ACHN (cell line): ENCODE data around the gene PLCB1.

Experiments used
- DNase-seq: peaks from one replicate; pipeline ENCODE4 v3.0.0-alpha.2; 2015
- in situ Hi-C: cut with HindIII; loops from 2 replicates; pipeline ENCODE4 v1.10.0; 2017; ENCODE audit warnings: low sequenced_read_pairs, low pct_ligation_motif_present, low pct_unique_long_range_greater_than_20kb

PLCB1 gene

DNA sequence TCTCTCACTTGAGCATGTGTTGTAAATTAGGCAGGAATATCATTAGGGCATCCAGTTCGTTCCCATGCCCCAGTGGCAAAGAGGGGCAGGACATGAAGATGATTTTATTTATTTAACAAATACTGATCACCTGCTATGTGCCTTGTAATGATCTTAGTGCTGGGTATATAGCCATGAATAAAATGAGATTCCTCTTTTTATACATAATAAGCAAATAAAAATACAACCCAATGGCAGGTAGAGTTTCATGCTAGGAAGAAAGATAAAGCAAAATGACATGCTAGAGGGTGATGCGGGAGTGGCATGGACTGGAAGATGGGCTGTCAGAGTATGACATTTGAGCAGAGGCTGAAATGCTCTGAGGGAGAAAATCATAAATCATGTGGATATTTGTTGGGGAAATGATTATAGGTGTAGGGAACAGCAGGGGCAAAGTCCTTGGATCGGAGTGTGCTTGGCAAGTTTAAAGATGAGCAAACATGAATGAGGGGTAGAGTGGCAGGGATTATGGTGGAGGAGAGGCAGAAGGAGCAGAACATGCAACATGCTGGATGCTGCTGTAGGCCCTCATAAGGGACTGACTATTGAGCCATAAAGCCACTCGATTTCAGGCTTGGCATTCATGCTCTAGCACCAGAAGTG is 342.1 kb downstream of the PLCB1 start:
- DNase-seq = no peak
- in situ Hi-C loops = no loop called here

DNA sequence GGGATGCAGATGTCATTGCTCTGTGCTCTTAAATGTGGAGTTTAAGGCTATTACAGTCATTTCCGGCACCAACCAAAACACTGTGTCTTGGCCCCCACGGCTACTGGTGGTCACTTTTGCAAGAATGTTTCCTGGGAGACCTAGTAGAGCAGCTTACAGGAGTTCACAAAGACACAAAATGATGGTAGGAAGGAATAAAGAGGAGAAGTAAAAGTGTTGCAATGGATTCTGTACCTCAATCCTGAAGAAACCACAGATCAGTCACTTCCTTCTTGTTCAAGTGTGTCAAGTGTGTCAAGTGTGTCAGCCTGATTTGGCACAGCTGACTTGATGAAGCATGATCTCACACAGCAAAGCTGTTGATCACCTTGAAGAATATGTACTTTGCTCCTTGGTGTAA is 344.0 kb downstream of the PLCB1 start:
- DNase-seq = no peak
- in situ Hi-C loops = no loop called here

DNA sequence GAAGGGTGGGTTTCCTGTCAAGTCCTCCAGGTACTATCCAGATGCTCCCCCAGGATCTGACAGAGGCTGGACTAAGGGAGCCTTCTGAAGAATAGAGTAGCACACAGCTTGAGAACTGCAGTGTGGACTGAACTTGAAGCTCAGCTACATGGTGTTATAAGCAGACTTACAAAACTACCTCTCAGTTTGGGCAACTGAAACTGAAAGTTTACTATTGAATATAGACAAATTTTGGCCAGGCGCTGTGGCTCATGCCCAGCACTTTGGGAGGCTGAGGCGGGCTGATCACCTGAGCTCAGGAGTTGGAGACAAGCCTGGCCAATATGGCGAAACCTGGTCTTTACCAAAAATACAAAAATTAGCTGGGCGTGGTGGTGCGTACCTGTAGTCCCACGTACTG is 348.5 kb downstream of the PLCB1 start:
- DNase-seq = no peak
- in situ Hi-C loops = no loop called here

DNA sequence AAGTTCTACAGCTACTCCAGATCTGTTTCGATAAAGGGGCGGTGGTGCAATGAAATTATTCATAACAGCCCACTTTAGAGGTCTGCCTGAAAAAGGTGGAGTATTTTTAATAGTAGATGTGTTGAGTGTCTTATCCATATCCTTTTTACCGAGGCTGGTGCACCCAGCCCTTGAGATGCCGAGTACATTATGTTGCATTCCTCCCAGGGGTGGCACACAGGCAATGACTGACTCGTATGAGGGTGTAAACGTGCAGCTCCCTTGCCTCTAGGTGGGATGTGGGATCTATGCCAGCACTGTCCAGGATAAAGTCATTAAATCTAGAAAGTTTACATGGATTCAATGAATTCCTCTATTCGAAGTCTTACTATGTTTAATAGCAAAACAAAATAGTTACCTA is 355.6 kb downstream of the PLCB1 start:
- in situ Hi-C loops = no loop called here
- no peak for DNase-seq

DNA sequence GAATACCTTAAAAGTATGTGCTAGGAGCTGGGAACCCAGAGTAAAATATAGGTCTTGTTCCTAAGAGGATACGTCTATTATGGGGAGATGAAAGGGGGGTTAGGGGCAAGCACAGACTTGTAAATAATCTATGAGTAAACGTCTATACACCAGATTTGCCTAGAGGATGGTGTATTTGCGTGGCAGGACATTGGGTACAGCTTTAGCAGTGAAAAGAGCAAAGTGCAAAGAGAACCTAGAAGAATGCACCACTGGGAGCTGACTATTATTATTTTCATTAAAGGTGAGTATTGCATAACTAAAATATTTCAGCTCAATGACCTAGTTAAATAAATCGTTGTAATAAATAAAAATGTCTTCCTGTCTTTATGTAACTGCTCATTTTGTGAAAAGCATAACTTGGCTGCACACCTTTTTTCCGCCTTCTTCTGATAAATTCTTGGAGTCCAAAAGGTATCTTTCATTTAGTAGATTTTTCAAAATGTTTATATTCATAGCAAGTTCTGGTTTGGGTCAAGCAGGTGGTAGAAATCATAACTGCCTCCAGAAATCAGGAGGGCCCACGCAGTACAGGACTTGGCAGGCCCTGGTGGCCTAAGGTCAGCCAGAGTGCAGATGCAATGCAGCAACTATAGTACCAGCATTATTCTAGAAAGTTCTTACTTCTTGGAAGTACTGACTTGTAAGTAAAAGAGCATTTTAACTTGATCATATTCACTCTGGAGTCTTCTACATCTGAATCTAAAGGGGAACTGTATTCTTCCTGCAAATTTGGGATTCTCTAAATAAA is 357.2 kb downstream of the PLCB1 start:
- DNase-seq = no peak
- in situ Hi-C loops = no loop called here

DNA sequence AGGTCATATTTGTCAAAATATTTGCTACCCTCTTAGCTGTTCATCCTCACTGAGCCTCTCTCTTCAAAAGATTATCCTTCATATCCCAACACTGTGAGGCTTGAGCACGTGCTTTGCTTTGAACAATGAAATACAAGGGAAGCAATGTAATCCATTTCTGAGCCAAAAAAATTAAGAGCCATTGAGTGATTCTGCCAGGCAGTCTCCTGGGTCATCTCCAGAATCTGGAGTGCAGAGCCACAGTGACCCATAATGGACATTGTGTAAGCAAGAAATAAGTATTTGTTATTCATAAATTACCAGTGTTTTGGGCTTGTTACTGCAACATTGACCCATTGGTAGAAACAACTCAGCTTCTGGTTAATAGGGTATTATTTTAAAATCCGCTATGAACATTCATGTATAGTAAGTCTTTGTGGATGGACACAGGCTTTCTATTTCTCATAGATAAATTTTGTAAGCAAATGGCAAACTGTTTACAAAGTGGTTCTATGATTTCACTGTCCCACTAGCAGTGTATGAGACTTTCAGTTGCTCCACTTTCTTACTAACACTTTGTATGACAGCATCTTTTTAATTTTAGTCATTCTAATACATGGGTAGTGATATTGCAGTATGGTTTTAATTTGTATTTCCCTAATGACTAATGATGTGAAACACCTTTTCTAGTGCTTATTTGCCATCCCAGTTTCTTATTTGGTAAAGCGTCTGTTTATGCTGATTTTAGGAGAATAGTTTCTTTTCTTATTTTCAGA is 358.2 kb downstream of the PLCB1 start:
- DNase-seq = no peak
- in situ Hi-C loops = no loop called here

DNA sequence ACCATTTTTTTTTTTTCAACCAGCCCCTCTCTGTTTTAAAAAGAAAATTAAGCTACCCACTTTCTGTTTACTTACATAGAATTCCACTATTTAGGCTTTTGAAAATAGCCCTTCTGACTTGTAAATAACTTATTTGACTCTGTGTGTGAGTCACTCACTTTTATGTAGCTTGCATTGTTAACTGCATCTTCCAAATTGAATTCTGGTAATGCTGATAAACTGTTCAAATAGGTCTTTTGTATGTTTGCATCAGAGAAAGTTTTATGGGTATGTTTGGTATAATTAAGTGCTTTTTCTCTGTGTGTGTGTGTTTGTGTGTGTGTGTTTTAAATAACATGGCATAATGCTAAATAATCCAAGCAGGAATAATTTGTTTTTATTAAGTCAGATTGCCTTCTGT is 360.1 kb downstream of the PLCB1 start:
- DNase-seq = no peak
- in situ Hi-C loops = no loop called here

DNA sequence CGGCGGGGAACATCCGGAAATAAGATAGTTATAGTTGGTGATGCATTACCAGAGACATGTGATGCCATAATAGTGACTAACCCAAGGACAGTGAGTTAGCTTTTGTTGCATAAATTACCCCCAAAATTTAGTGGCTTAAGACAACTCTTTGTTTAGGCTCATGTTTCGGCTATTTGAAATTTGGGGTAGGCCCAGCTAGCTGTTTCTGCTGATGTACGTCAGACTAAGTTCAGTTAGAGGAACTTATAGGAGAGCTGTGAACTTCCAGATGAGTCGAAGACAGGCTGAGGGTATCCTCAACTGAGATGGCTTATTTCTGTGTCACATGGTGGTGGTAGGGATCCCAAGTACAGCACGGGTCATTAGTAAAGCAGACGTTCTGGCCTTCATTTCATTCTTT is 366.5 kb downstream of the PLCB1 start:
- in situ Hi-C loops = no loop called here
- no peak for DNase-seq

DNA sequence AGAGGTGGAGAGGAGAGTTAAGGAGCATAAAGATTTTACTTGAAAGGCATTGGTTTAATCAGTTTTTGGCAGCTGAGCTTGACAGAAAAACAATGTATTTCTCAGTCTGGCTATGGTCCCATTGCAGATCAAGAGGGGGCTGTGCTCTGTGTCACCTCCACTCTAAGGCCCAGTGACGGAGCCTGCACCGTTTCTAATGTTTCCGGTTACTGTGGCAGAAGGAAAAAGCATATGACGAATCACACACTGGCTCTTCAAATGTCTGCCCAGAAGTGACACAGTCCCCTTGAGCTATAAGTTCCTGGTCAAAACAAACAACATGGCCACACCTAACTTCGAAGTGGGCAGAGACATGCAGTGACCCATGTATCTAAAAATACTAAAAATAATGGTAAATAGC is 372.0 kb downstream of the PLCB1 start:
- DNase-seq = no peak
- in situ Hi-C loops = no loop called here

DNA sequence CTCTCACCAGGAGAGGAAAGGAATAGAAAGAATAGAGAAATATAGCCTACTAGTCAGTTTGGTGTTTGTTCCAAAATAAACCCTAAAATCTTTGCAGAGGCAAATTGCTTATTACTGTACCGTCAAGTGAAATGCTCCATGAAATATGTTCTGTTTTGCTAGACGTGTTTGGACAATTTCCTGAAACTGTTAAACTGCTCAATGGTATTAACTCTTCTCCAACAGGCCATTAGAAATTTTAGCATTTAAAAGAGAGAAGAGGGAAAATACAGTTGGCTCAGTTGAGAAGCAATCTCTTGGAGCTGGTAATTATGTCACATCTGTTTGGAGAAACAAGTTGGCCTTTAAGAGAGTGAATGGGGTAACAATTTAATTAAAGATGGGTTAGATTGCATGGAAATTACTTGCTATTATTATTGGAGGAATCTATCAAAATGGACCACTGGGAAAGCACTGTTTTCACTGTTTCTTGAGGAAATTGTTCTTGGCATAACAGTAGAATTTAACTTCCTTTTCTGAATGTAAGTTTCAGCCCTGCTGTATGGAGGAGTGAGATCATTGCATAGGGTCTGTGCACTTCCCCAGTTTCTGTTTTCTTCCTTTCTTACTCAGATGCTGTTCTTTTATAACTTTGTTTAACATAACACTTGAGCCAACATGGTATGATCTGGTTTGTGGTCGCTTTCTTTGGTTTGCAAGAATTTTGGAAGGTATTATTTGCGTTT is 373.6 kb downstream of the PLCB1 start:
- in situ Hi-C loops = no loop called here
- no peak for DNase-seq

DNA sequence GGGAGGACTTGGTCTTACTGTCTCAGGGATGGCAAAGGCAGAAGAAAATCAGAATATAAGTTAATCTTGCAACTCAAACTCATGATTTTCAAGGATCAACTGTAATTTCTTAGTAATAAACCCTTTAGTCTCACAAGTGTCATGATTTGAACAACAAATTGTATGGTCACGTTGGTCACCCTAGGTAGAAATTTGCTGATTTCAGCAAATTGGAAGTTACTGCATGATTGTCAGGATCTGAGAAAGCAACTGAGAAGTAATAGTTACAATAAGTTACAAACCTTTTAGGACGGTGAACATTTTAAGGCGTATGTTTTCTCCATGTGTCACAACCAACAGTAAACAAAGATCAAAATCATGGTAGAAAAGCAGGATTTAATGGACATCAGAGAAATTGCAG is 375.2 kb downstream of the PLCB1 start:
- in situ Hi-C loops = no loop called here
- DNase-seq = no peak

DNA sequence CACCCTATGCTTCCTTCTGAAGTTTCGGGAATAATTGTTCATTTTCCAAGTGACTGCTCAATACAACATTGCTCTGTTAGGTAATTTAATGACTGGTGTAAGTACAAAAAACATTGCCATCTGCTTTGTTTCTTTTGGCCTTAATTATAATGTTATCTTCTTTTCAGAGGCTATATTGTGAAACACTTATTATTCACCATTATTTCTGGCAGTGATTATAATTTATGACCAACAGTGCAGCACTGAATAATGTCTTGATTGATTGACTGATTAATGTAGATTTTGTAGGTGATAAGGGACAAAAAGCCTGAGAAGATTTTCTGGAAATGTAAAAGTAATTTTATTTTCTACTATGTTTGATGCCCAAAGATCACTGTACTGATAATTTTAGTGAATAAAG is 377.7 kb downstream of the PLCB1 start:
- DNase-seq = no peak
- in situ Hi-C loops = no loop called here

DNA sequence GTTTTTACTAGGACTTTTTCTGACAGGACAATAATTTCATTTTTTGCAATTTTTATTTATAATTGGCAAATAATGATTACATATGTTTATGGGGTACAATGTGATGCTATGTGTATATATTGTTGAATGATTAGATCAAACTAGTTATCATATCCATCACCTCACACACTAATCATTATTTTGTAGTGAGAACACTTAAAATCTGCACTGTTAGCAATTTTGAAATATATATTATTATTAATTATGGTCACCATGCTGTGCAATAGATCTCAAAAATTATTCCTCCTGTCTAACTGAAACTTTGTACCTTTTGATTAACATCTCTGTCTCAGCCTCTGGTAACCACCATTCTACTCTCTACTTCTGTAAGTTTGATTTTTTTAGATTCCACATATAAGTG is 378.7 kb downstream of the PLCB1 start:
- DNase-seq = no peak
- in situ Hi-C loops = no loop called here

DNA sequence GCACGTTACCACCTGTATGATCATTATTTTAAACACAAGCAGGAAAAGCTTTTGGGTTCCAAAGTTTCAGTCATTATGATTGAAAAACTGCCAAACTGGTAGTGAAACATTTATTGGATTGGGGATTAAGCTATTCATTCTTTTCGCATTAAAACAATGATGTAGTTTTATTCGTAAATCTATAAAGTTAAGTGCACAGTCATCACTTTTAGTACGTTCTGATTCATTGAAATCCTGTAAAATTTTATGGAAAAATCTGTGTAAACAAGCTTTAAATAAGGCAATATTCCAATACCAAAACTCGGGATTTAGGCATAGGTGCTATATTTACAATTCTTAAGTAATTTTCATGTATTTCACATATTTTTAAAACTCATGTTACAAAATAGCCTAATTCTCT is 379.9 kb downstream of the PLCB1 start:
- no peak for DNase-seq
- in situ Hi-C loops = no loop called here

DNA sequence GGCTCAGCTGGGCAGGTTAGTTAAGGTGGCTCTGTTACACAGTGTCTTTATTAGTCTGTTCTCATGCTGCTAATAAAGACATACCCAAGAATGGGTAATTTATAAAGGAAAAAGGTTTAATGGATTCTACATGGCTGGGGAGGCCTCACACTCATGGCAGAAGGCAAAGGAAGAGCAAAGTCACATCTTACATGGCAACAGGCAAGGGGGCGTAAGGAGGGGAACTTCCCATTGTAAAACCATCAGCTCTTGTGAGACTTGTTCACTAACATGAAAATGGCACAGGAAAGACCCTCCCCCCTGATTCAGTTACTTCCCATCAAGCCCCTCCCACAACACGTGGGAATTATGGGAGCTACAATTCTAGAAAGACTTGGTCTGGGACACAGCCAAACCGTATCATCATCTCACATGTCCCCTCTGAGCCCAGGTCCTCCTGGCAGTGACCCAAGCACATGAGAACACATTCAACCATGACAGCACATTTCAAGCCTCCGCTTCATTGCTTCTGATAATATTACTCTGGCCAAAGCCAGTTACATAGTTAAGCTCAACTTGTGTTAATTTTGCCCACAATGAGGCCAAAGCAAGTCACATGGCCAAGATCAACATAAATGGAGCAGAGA is 383.9 kb downstream of the PLCB1 start:
- DNase-seq = no peak
- in situ Hi-C loops = no loop called here

DNA sequence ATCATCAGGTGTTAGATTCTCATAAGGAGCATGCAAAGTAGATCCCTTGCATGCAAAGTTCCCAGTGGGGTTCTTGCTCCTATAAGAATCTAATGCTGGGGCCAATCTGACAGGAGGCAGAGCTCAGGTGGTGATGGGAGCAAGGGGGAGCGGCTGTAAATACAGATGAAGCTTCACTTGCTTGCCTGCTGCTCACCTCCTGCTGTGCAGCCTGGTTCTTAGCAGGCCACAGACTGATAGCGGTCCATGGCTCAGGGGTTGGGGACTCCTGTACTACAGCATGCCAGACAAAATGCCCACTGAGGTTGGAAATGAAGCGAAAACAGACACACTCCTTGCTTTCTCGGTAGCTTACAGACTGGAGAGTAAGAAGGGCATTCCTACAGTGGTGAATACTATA is 386.8 kb downstream of the PLCB1 start:
- no peak for DNase-seq

DNA sequence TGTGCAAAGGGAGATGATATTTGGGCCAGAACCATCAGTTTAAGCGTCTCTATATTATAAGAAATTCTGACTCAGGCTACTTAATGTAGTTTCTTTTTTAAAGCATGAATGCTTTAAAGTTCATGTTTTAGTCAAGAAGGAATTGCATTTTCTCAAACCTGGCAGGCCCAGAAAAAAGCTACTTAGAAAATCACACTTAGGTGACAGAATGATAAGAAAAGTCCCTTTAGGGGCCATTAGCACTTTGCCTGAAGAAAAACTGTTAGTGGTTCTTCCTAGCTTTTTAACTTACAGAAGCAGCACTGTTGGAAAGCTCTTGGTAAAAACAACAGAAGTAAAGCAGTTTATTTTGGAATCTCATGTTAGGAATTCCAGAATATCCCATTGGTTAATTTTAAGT is 387.8 kb downstream of the PLCB1 start:
- DNase-seq = no peak
- in situ Hi-C loops = no loop called here

More for the DNA sequence above, 386.8 kb downstream of the PLCB1 start:
- in situ Hi-C loops = no loop called here

DNA sequence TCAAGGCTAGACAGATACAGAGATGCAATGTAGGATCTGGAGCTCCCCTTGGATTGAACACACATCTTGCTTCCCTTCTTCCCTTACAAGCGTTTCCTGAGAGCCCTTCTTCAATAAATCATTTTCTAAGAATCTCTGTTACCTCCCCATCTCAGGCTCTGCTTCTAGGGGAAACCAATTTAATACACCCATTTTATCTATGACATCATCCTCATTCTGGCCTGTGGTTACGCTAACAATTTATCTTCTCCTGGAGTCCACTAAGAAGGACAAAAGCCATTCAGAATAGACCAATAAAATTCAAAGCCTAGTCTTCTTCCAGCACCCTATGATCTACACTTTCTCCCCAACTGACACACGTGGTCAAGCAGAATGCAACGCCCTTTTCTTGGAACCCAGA is 390.1 kb downstream of the PLCB1 start:
- in situ Hi-C loops = no loop called here
- no peak for DNase-seq

DNA sequence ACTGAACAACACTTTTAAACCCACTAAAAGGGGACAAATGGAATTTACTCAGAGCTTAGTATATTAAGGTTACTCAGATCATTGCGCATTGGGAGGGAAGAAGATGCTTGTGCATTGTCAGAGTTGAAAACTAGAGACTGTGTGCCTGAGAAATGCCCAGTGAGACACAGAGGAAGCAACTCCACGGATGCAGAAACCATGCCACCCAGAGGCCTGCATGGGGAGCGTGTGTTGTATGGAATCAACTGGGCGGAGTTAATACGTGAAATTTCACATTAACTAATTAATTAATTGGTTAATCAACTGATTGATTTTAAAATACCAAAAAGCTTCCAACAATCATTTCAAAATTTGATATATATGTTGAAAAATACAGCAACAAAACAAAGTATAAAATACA is 391.6 kb downstream of the PLCB1 start:
- no peak for DNase-seq
- in situ Hi-C loops = no loop called here
